ENCODE measurements around the gene ACOT7.
"Not testable (repeated sequence)": the region's sequence is repeated elsewhere in the genome, so short reads cannot be mapped to it uniquely, and the experiment has no call there.

Gene ACOT7

DNA sequence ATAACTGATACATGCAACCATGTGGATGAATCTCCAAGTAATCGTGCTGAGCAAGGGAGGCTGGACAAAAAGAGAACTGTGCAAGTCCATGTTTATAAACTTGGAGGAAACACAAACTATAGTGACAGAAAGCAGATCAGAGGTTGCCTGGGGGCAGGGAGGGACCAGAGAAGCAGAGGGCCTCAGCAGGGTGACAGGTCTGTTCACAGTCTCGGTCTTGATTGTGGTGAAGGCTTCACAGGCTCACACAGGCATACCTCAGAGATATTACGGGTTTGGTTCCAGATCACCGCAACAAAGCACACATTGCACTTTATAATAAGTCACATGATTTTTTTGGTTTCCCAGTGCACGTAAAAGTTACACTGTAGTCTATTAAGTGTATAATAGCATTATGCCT lies 28.5 kb downstream of the ACOT7 start:
- Mint-ChIP-seq H3K4me3 (no peak overlapping the region), H3K4me1 (peaks cover 23% of the 10 kb centered on the region), H3K9me3 (no peaks in the 10 kb centered on the region), H3K36me3 (peaks cover 16% of the 10 kb centered on the region), H3K27ac (no peak overlapping the region), H3K27me3 (no peaks in the 10 kb centered on the region)
- ATAC-seq, result no peak

DNA sequence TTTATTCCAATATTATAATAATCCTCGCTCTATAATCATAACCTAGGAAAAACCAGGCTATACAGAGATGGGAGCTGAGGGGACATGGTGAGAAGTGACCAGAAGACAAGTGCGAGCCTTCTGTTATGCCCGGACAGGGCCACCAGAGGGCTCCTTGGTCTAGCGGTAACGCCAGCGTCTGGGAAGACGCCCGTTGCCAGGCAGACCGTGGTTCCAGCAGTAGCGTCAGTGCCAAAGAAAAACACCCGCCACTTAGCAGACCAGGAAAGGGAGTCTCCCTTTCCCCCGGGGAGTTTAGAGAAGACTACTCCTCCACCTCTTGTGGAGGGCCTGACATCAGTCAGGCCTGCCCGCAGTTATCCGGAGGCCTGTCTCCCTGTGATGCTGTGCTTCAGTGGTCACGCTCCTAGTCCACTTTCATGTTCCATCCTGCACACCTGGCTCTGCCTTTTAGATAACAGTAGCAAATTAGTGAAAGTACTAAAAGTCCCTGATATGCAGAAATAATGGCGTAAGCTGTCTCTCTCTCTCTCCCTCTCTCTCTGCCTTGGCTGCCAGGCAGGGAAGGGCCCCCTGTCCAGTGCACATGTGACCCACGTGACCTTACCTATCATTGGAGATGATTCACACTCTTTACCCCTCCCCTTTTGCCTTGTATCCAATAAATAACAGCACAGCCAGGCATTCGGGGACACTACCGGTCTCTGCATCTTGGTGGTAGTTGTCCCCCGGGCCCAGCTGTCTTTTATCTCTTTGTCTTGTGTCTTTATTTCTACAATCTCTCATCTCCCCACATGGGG lies 30.3 kb downstream of the ACOT7 start:
- not testable (repeated sequence) for H3K27me3 Mint-ChIP-seq, H3K4me3 Mint-ChIP-seq, ATAC-seq, H3K27ac Mint-ChIP-seq, H3K9me3 Mint-ChIP-seq, H3K36me3 Mint-ChIP-seq
- H3K4me1 Mint-ChIP-seq, result peaks cover 34% of the 10 kb centered on the region

DNA sequence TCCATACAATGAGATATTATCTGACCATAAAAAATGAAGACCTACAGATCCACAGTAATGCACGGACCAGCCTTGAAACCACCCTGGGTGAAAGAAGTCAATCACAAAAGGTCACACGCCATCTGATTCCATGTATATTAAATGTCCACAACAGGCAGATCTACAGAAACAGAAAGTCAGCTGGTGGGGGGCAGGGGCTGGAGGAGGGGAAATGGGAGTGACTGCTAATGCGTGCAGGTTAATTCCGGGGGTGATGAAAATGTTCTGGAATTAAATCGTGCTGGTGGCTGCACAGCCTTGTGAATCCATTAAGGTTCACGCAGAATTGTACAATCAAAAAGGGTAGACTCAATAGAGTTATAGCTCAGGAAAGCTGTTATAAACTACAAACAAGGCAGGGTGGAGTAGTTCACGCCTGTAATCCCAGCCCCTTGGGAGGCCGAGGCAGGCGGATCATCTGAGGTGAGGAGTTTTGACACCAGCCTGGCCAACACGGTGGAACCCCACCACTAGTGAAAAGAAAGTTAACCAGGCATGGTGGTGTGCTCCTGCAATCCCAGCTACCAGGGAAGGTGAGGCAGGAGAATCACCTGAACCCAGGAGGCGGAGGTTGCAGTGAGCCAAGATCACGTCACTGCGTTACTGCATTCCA lies 32.3 kb downstream of the ACOT7 start:
- Mint-ChIP-seq H3K4me1 (peaks cover 34% of the 10 kb centered on the region), H3K4me3 (no peak overlapping the region), H3K27ac (peak overlapping the region; percentile 96), H3K36me3 (peaks cover 6% of the 10 kb centered on the region), H3K9me3 (no peaks in the 10 kb centered on the region), H3K27me3 (no peaks in the 10 kb centered on the region)
- ATAC-seq, result no peak

DNA sequence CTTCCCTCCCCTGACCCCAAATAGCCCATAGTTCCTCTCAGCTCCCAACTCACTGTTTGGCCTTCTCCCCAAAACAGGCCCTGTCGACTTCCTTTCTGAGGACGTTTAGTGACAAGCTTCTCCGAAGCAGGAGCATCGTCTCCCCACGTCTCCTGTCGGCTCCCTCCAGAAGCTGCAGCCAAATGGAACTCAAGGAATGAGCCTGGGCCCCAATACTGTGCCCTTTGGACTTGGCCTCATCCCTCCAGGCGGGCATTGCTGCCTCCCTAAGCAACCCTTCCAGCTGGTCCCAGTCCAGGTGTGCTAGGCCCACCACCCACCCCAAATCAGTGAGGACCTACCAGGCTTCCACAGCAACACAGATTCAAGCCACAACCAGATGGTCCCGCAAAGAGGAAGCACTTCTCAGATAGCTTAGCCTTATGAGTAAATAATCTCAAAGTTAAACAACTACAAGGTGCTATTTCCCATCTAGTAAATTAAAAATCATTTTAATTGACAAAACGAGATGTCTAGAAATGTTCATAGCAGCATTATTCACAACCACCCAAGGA lies 33.0 kb downstream of the ACOT7 start:
- Mint-ChIP-seq H3K4me1 (peaks cover 34% of the 10 kb centered on the region), H3K36me3 (peaks cover 6% of the 10 kb centered on the region), H3K27me3 (no peaks in the 10 kb centered on the region), H3K9me3 (no peaks in the 10 kb centered on the region), H3K4me3 (no peak overlapping the region), H3K27ac (peak overlapping the region; percentile 96)
- ATAC-seq, result no peak

DNA sequence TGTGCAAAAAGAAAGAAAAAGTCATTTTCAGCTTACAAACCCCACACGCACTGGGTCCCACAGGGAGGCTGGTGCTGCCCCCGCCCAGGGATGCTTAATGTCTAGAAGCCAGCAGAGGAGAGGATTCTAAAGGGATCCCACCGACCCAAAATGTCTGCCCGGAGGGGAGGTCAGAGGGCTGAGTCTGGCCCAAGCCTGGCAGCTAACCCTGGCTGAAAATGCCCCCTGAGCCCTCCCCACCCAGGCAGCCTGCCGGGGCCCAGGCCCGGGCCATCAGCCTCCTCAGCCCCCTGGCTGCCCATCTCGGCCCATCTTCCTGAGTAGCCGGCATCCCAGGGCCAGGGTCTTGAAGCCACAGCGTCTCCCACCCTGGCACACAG lies 33.5 kb downstream of the ACOT7 start:
- H3K36me3 Mint-ChIP-seq, result peaks cover 6% of the 10 kb centered on the region
- H3K9me3 Mint-ChIP-seq, result no peaks in the 10 kb centered on the region
- peak overlapping the region; percentile 96 for H3K27ac Mint-ChIP-seq
- peaks cover 34% of the 10 kb centered on the region for H3K4me1 Mint-ChIP-seq
- no peaks in the 10 kb centered on the region for H3K27me3 Mint-ChIP-seq
- H3K4me3 Mint-ChIP-seq, result no peak overlapping the region
- ATAC-seq, result no peak

DNA sequence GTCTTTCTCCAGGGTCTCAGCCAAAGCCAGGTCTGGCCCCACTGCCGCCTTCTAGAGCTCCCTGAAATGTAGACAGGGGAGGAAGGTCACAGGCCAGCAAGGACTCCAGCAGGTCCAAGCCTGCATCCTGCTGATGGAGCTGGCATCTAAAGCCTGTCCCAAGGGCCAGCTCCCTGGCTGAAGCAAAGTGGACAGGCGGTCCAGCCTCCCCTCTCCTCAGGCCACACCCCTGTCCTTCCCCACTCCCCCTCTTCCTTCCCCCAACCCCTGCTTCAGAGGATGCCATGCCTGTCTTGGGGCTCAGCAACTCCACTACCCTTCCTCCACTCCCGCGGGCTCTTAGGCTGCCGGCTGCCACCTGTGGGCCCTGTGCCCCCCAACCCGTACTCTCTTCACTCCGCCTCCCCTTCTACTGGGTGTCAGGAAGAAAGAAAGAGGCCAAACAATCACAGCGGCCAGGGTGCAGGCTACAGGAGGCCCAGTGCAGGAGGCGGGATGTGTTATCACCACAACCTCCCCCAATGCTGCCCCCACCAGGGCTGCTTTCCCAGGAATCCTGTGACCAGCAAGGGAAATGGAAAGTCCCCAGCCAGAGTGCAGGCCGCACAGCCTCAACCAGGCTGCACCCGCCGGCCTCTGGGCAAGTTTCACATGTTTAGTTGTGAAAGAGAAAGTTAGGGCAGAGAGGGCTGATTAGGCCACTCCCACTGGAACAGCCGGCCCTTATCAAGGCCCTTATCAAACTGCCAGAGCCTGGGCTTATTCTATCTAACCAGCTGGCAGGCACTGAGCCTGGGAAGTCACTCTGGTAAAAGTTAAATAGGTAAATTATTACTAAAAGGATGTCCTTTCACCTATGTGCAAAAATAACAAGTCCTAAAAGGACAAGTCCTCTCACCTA lies 34.1 kb downstream of the ACOT7 start:
- Mint-ChIP-seq H3K4me3 (peak overlapping the region; percentile 52), H3K4me1 (peaks cover 30% of the 10 kb centered on the region), H3K27ac (peak overlapping the region; percentile 96), H3K9me3 (no peaks in the 10 kb centered on the region), H3K36me3 (peaks cover 6% of the 10 kb centered on the region), H3K27me3 (no peaks in the 10 kb centered on the region)
- peak; percentile 86 for ATAC-seq

DNA sequence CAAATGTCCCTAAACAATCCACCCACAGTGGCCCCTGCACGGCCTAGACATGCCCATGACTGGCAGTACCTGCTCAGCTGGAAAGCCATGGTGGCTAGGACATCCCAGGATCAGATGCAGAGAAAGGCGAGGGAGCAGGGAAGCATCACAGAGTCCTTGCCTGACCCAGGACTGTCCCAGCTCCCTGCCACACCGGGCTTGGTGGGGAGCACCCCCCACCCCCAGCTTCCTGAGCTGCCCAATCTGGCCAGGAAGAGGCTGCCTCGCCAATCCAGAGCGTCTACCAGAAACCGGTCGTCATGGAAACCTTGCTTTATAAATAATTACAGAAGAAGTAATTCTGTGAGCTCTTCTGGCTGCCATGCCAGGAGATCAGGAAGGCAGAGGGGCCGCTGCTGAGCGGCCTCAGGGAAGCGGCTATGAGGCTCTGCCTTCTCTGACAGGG lies 34.8 kb downstream of the ACOT7 start:
- H3K27me3 Mint-ChIP-seq, result no peaks in the 10 kb centered on the region
- peaks cover 28% of the 10 kb centered on the region for H3K4me1 Mint-ChIP-seq
- no peaks in the 10 kb centered on the region for H3K9me3 Mint-ChIP-seq
- H3K27ac Mint-ChIP-seq, result peak overlapping the region; percentile 96
- ATAC-seq, result no peak
- H3K4me3 Mint-ChIP-seq, result no peak overlapping the region
- H3K36me3 Mint-ChIP-seq, result peaks cover 5% of the 10 kb centered on the region

GRCh38 chr1:6358144-6358624 lies 35.4 kb downstream of the ACOT7 start:
- no peak for ATAC-seq

GRCh38 chr1:6357243-6357936 lies 36.2 kb downstream of the ACOT7 start:
- Mint-ChIP-seq H3K9me3 (no peaks in the 10 kb centered on the region), H3K27me3 (no peaks in the 10 kb centered on the region), H3K4me1 (peaks cover 19% of the 10 kb centered on the region), H3K27ac (no peak overlapping the region), H3K36me3 (no peaks in the 10 kb centered on the region), H3K4me3 (no peak overlapping the region)
- ATAC-seq, result no peak

More at GRCh38 chr1:6358144-6358624, 35.4 kb downstream of the ACOT7 start:
- Mint-ChIP-seq H3K4me3 (no peak overlapping the region), H3K36me3 (no peaks in the 10 kb centered on the region), H3K9me3 (no peaks in the 10 kb centered on the region), H3K4me1 (peaks cover 22% of the 10 kb centered on the region), H3K27me3 (no peaks in the 10 kb centered on the region), H3K27ac (no peak overlapping the region)

DNA sequence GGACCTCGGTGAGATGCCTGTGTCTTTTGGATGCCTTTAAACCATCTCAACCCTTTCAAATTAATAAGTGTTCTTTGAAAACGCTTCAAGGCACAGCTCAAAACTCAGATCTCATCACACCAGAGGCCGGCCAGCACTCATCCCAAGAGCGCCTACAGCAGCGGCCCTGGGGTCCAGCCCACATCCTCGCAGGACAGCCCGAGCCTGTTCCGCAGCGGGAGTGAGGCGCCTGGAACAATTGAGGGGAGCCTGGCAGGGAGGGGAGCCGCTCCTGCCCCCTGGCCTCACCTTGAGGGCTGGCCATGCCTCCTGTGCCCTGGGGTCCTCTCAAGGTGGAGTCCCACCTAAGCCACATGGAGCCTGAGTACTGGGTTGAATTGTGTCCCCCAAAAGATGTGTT lies 37.9 kb downstream of the ACOT7 start:
- Mint-ChIP-seq H3K27ac (no peak overlapping the region), H3K4me3 (no peak overlapping the region), H3K4me1 (peaks cover 17% of the 10 kb centered on the region), H3K27me3 (no peaks in the 10 kb centered on the region), H3K36me3 (no peaks in the 10 kb centered on the region), H3K9me3 (no peaks in the 10 kb centered on the region)
- ATAC-seq, result no peak

- Mint-ChIP-seq H3K27ac (no peak overlapping the region), H3K4me3 (no peak overlapping the region), H3K9me3 (no peaks in the 10 kb centered on the region), H3K36me3 (no peaks in the 10 kb centered on the region), H3K4me1 (peaks cover 11% of the 10 kb centered on the region), H3K27me3 (no peaks in the 10 kb centered on the region)
- no peak for ATAC-seq
Measured at GRCh38 chr1:6354659-6355317, 38.8 kb downstream of the ACOT7 start.

- H3K27ac Mint-ChIP-seq, result no peak overlapping the region
- no peak overlapping the region for H3K4me3 Mint-ChIP-seq
- no peaks in the 10 kb centered on the region for H3K36me3 Mint-ChIP-seq
- H3K4me1 Mint-ChIP-seq, result peaks cover 4% of the 10 kb centered on the region
- H3K9me3 Mint-ChIP-seq, result no peaks in the 10 kb centered on the region
- no peaks in the 10 kb centered on the region for H3K27me3 Mint-ChIP-seq
- no peak for ATAC-seq
Measured at GRCh38 chr1:6353955-6354658, 39.5 kb downstream of the ACOT7 start.

DNA sequence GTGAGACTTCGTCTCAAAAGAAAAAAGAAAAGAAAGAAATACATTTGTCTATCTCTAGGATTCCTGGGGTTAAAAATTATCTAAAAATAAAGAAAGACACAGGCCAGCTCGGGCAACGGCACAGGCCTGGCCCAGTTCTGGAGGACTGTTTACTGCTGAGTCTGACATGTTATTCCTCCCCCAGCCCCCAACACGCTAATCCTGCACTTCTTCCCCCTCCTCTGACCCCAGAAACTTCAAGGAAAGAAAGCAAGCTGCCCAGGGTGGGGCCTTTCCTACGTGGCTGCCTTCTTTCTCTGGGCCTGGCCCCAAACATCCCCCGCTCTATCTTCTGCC lies 40.0 kb downstream of the ACOT7 start:
- Mint-ChIP-seq H3K4me3 (no peak overlapping the region), H3K36me3 (no peaks in the 10 kb centered on the region), H3K9me3 (no peaks in the 10 kb centered on the region), H3K4me1 (no peaks in the 10 kb centered on the region), H3K27ac (no peak overlapping the region), H3K27me3 (no peaks in the 10 kb centered on the region)
- ATAC-seq, result no peak

- Mint-ChIP-seq H3K4me3 (no peak overlapping the region), H3K27ac (no peak overlapping the region), H3K4me1 (peaks cover 8% of the 10 kb centered on the region), H3K9me3 (no peaks in the 10 kb centered on the region), H3K27me3 (no peaks in the 10 kb centered on the region), H3K36me3 (no peaks in the 10 kb centered on the region)
- no peak for ATAC-seq
Measured at GRCh38 chr1:6352138-6352563, 41.4 kb downstream of the ACOT7 start.

All from stimulated activated memory B cell treated with anti-CD40 and anti-IgM and Interleukin-4, amounts not matched to agents 10 μg/mL and 1 μg/mL and 100 μg/mL, for 72 hours (primary cell).